SU-DHL-6 (cell line): ENCODE measurements around the gene PTH1R.

Experiments
- EZH2phosphoT487 ChIP-seq: fragments of 200-600 bp; sonication (generic), shearing (Covaris generic); conservative IDR thresholded peaks from 2 replicates; pipeline ENCODE4 v1.6.1; 2018; ENCODE audit warnings: mild to moderate bottlenecking, antibody characterized with exemption, low read length, moderate library complexity, mixed read lengths
- TF ChIP-seq, protein P1 (sequence below): fragments of 200-600 bp; sonication (generic); IDR thresholded peaks from one replicate; pipeline ENCODE4 v1.5.1; 2017; ENCODE audit warnings: antibody characterized with exemption, mild to moderate bottlenecking, low read length, moderate library complexity; ENCODE audit not compliant: insufficient read depth, poor library complexity, severe bottlenecking

DNA sequence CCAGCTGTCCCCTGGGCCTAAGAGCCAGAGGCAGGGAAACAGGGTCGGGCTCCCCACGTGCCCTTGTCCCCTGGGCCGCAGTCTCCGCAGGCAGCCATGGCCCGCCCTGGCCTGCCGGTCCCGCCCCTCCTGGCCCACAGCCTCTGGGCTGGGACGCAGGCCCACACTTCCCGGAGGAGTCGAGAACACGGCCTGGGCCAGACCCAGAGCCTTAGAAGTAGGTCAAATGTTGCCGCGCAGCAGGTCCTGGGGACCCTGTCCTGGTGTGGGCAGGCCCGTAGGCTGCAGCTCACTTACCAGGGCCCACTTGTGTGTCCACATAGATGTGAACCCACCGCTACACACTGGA is 10.0 kb upstream of the PTH1R start:
- no peak for TF ChIP-seq EZH2phosphoT487
- TF ChIP-seq, protein P1, sequence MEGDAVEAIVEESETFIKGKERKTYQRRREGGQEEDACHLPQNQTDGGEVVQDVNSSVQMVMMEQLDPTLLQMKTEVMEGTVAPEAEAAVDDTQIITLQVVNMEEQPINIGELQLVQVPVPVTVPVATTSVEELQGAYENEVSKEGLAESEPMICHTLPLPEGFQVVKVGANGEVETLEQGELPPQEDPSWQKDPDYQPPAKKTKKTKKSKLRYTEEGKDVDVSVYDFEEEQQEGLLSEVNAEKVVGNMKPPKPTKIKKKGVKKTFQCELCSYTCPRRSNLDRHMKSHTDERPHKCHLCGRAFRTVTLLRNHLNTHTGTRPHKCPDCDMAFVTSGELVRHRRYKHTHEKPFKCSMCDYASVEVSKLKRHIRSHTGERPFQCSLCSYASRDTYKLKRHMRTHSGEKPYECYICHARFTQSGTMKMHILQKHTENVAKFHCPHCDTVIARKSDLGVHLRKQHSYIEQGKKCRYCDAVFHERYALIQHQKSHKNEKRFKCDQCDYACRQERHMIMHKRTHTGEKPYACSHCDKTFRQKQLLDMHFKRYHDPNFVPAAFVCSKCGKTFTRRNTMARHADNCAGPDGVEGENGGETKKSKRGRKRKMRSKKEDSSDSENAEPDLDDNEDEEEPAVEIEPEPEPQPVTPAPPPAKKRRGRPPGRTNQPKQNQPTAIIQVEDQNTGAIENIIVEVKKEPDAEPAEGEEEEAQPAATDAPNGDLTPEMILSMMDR: no peak
